Mesenchymal stem cell (in vitro differentiated cells and primary cell): ENCODE data around the gene ARID1B.

Source experiments
- DNase-seq: peaks from one replicate; pipeline ENCODE4 v3.0.0-alpha.2; 2013
- H2AFZ ChIP-seq: one replicate; pipeline ENCODE4 v1.6.1; 2013; ENCODE audit warnings: low read depth, mild to moderate bottlenecking, control low read depth, inconsistent platforms, low read length, moderate library complexity
- H2AK5ac ChIP-seq: 2 replicates; pipeline ENCODE4 v1.6.1; 2013; ENCODE audit warnings: low read length, moderate library complexity, mild to moderate bottlenecking, inconsistent platforms; ENCODE audit not compliant: severe bottlenecking
- H2BK120ac ChIP-seq: one replicate; pipeline ENCODE4 v1.6.1; 2013; ENCODE audit warnings: low read depth, mild to moderate bottlenecking, inconsistent platforms, low read length, moderate library complexity
- H2BK12ac ChIP-seq, 2 experiments: one replicate each; pipeline ENCODE4 v1.6.1; 2013; ENCODE audit warnings: inconsistent platforms in 2 of 2, low read length in 2 of 2, mild to moderate bottlenecking in 2 of 2, moderate library complexity in 2 of 2, control low read depth in 1 of 2
- H2BK15ac ChIP-seq: one replicate; pipeline ENCODE4 v1.6.1; 2013; ENCODE audit warnings: mild to moderate bottlenecking, low read depth, inconsistent platforms; ENCODE audit not compliant: poor library complexity, severe bottlenecking
- H2BK5ac ChIP-seq: 2 replicates; pipeline ENCODE4 v1.6.1; 2013; ENCODE audit warnings: low read depth, mild to moderate bottlenecking, low read length, control low read depth, inconsistent platforms; ENCODE audit not compliant: poor library complexity, severe bottlenecking
- H3K14ac ChIP-seq, 2 experiments: one replicate each; pipeline ENCODE4 v1.6.1; 2013; ENCODE audit warnings: inconsistent platforms in 2 of 2, low read length in 2 of 2, control low read depth in 1 of 2, mild to moderate bottlenecking in 1 of 2, moderate library complexity in 1 of 2
- H3K18ac ChIP-seq, 2 experiments: one replicate each; pipeline ENCODE4 v1.6.1; 2013; ENCODE audit warnings: inconsistent platforms in 2 of 2, low read length in 2 of 2, control low read depth in 1 of 2, low read depth in 1 of 2, mild to moderate bottlenecking in 1 of 2
- H3K23ac ChIP-seq, 2 experiments: one replicate each; pipeline ENCODE4 v1.6.1; 2013; ENCODE audit warnings: inconsistent platforms in 2 of 2, low read length in 2 of 2, mild to moderate bottlenecking in 2 of 2, moderate library complexity in 2 of 2, control low read depth in 1 of 2
- H3K27ac ChIP-seq: 2 replicates; pipeline ENCODE4 v1.5.1; 2013; ENCODE audit warnings: mild to moderate bottlenecking, moderate library complexity, low read length, control low read depth, inconsistent platforms; ENCODE audit not compliant: poor library complexity, severe bottlenecking
- H3K27me3 ChIP-seq, 2 experiments: 2 replicates each; pipeline versions ENCODE4 v1.6.1 to v1.7.0; 2013; ENCODE audit warnings: low read length in 2 of 2, mild to moderate bottlenecking in 2 of 2, moderate library complexity in 2 of 2, control low read depth in 1 of 2, inconsistent platforms in 1 of 2; ENCODE audit not compliant: control insufficient read depth in 1 of 2, insufficient read depth in 1 of 2
- H3K36me3 ChIP-seq, 2 experiments: 2 replicates each; pipeline versions ENCODE4 v1.6.1 to v1.7.0; 2013; ENCODE audit warnings: low read length in 2 of 2, control low read depth in 1 of 2, inconsistent platforms in 1 of 2, low read depth in 1 of 2, mild to moderate bottlenecking in 1 of 2; ENCODE audit not compliant: insufficient read depth in 2 of 2, control insufficient read depth in 1 of 2
- H3K4ac ChIP-seq, 2 experiments: one replicate each; pipeline ENCODE4 v1.6.1; 2013; ENCODE audit warnings: inconsistent platforms in 2 of 2, low read length in 2 of 2, mild to moderate bottlenecking in 2 of 2, moderate library complexity in 2 of 2, control low read depth in 1 of 2, low read depth in 1 of 2
- H3K4me1 ChIP-seq: 2 replicates; pipeline ENCODE4 v1.6.1; 2013; ENCODE audit warnings: low read depth, low read length, control low read depth; ENCODE audit not compliant: control insufficient read depth, insufficient read depth
- H3K4me2 ChIP-seq: 2 replicates; pipeline ENCODE4 v1.6.1; 2013; ENCODE audit warnings: low read length, mild to moderate bottlenecking, inconsistent platforms; ENCODE audit not compliant: poor library complexity, severe bottlenecking
- H3K4me3 ChIP-seq, 2 experiments: 2 replicates each; pipeline versions ENCODE4 v1.5.1 to v1.7.0; 2013; ENCODE audit warnings: low read length in 2 of 2, mild to moderate bottlenecking in 2 of 2, control low read depth in 1 of 2, low read depth in 1 of 2; ENCODE audit not compliant: insufficient read depth in 1 of 2
- H3K79me1 ChIP-seq: replicated peaks from 2 replicates; pipeline ENCODE4 v1.6.1; 2013; ENCODE audit warnings: mild to moderate bottlenecking, control low read depth, low read length, inconsistent platforms; ENCODE audit not compliant: poor library complexity, severe bottlenecking
- H3K9ac ChIP-seq: 2 replicates; pipeline ENCODE4 v1.7.0; 2013; ENCODE audit warnings: mild to moderate bottlenecking, low read length, moderate library complexity
- H3K9me3 ChIP-seq: 2 replicates; pipeline ENCODE4 v1.7.0; 2013; ENCODE audit warnings: mild to moderate bottlenecking, low read length; ENCODE audit not compliant: control insufficient read depth
- H4K8ac ChIP-seq: one replicate; pipeline ENCODE4 v1.6.1; 2013; ENCODE audit warnings: inconsistent platforms, mild to moderate bottlenecking, low read length, moderate library complexity
- H4K91ac ChIP-seq: one replicate; pipeline ENCODE4 v1.6.1; 2013; ENCODE audit warnings: mild to moderate bottlenecking, low read length, inconsistent platforms
- WGBS: methylation state at CpG from one replicate; pipeline ENCODE4 v1.1.7; 2013; ENCODE audit warnings: mixed read lengths; 5-methylcytosine and 5-hydroxymethylcytosine counted together

ARID1B gene

DNA sequence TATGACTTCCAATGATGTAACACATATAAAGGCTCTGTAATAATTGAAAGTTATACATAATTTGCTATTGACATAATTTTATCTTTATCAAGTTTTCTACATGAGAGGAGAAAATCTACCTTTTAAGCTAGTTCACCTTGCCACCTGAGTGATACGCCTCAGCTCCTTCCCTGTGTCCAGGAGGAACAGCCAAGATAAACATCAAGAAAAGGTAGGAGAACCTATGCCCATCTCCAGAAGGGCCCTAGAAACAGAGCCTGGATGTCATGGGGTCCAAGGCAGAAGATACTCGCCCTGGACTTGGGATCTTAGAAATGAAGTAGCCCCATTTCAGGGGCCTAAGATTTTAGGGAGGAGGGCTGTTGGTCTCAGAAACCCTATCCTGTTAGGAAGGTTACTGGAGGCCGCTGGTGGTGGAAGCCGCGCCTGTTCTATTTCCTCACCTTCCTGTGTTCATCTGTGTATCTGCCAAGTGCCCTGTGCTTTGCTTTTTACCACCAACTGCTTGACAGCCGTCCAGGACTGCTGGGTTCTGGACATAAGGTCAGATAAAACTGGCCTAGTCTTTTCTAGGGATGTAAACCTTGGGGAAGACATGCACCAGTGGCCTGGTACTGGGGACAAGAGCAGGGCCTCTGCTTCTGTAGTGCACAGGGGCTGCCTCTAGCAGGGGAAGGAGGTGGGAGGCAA lies 178.5 kb downstream of the ARID1B start:
- H3K23ac ChIP-seq = no peak overlapping the region
- no peak overlapping the region for H3K14ac ChIP-seq
- H3K4me2 ChIP-seq = peak overlapping the region; percentile 6
- H3K27me3 ChIP-seq = no peaks in the 10 kb centered on the region
- peak overlapping the region; percentile 67 for H2AK5ac ChIP-seq
- H2BK12ac ChIP-seq = no peak overlapping the region
- no peaks in the 10 kb centered on the region for H3K9me3 ChIP-seq
- H2BK15ac ChIP-seq = no peak overlapping the region
- peaks cover 13% of the 10 kb centered on the region for H3K4me1 ChIP-seq
- no peak overlapping the region for H2AFZ ChIP-seq
- no peak overlapping the region for H3K27ac ChIP-seq
- H3K36me3 ChIP-seq = peaks cover 0 to 7% of the 10 kb centered on the region in 2 experiments
- DNase-seq = no peak
- H3K4ac ChIP-seq = no peak overlapping the region
- H4K8ac ChIP-seq = peak overlapping the region; percentile 37
- no peak overlapping the region for H2BK5ac ChIP-seq
- H3K9ac ChIP-seq = no peak overlapping the region
- no peak overlapping the region for H4K91ac ChIP-seq
- no peak overlapping the region for H3K4me3 ChIP-seq
- peak overlapping the region; percentile 19 for H2BK120ac ChIP-seq
- 94% methylated on average over 6 of the region's 6 CpGs for WGBS
- peak overlapping the region in 1 of 2 experiments; percentile 43 for H3K18ac ChIP-seq
- peaks cover 19% of the 10 kb centered on the region for H3K79me1 ChIP-seq

DNA sequence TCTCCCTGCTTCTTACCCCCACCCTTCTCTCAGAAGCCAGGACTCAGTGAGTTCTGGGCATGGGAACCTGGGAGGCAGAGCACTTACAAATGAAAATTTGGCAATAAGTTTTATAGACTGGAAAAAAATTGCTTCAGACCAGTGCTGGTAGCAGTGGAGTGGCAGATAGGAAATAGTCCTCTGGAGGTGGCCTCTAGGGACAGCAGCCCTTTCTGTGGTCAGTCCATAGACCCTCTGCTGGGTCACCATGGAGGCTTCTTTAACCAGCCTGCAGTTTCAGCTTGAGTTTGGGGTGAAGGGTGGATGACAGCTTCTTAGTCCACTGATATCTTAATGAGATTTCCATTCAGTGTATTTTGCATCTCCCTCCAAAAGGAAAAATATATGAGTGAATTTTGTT lies 179.1 kb downstream of the ARID1B start:
- H2BK5ac ChIP-seq = no peak overlapping the region
- H3K9me3 ChIP-seq = no peaks in the 10 kb centered on the region
- no peak overlapping the region for H2BK120ac ChIP-seq
- H2AFZ ChIP-seq = no peak overlapping the region
- H2BK12ac ChIP-seq = no peak overlapping the region
- H3K18ac ChIP-seq = no peak overlapping the region
- H3K23ac ChIP-seq = no peak overlapping the region
- H3K27ac ChIP-seq = no peak overlapping the region
- H3K14ac ChIP-seq = no peak overlapping the region
- H2AK5ac ChIP-seq = no peak overlapping the region
- H3K4me2 ChIP-seq = no peak overlapping the region
- H2BK15ac ChIP-seq = no peak overlapping the region
- no peak for DNase-seq
- H4K91ac ChIP-seq = no peak overlapping the region
- peaks cover 0 to 8% of the 10 kb centered on the region in 2 experiments for H3K36me3 ChIP-seq
- no peak overlapping the region for H3K4me3 ChIP-seq
- H4K8ac ChIP-seq = no peak overlapping the region
- H3K4me1 ChIP-seq = peaks cover 15% of the 10 kb centered on the region
- H3K79me1 ChIP-seq = peaks cover 22% of the 10 kb centered on the region
- no peak overlapping the region for H3K9ac ChIP-seq
- H3K4ac ChIP-seq = no peak overlapping the region
- no peaks in the 10 kb centered on the region for H3K27me3 ChIP-seq

DNA sequence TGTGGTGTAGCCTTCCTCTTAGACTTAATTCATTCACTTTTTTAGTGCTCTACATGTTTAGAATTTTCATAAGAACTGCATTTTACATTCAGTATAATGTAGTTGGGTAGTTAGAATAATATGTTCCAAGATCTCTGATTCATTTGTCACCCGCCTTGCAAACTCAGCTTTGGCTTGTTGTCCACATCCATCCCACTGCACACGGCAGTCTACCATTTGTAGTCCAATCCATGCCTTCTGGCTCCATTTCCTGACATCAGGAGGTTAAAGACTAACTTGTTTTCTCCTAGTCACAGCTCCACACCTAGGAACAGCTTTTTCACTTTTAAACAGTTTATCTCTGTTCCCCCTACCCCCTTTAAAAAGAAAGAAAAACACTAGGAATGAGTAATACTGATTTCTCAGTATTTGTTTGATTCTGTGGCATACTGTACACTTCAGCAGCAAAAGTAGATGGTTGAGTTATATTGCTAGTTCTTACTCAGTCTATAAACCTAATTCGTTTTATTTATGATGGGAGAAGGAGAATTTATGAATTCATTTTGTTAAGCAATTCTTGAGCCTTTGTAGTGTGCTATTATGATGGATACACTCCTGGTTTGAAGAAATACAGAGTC lies 180.9 kb downstream of the ARID1B start:
- Histone ChIP-seq H2BK15ac (no peak overlapping the region), H2BK5ac (no peak overlapping the region), H3K4me1 (peaks cover 10% of the 10 kb centered on the region), H3K9ac (peak overlapping the region; percentile 44), H3K27ac (no peak overlapping the region), H3K27me3 (no peaks in the 10 kb centered on the region), H3K9me3 (no peaks in the 10 kb centered on the region), H4K91ac (no peak overlapping the region), H2AK5ac (no peak overlapping the region), H3K79me1 (peaks cover 28% of the 10 kb centered on the region), H2AFZ (no peak overlapping the region), H3K14ac (no peak overlapping the region), H3K18ac (no peak overlapping the region), H3K4ac (no peak overlapping the region), H3K23ac (no peak overlapping the region), H2BK12ac (no peak overlapping the region), H2BK120ac (no peak overlapping the region), H4K8ac (no peak overlapping the region), H3K36me3 (peaks cover 0 to 11% of the 10 kb centered on the region in 2 experiments), H3K4me3 (peak overlapping the region in 1 of 2 experiments; percentile 12), H3K4me2 (no peak overlapping the region)
- 99% methylated on average over 3 of the region's 3 CpGs for WGBS
- DNase-seq = no peak

DNA sequence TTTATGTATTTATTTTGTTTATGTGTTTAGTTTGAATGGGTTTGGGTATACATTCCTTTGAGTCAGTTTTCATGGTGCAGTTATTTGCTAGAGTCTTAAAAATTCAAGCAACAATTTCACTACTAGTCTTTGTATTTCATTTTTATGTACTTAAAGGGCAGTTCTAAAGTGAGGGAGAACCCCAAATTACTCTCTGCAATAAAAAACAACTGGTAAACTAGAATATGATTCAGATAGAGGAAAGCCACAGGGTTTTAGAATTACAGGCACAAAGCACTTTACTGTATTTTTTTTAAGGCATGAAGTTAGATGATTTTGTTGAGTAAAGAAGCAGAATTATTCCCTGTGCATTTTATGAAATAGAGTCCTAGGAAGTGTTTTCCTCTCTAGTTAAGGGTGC lies 183.3 kb downstream of the ARID1B start:
- Histone ChIP-seq H4K91ac (no peak overlapping the region), H3K4ac (no peak overlapping the region), H2BK5ac (no peak overlapping the region), H2BK15ac (no peak overlapping the region), H3K14ac (no peak overlapping the region), H2AFZ (no peak overlapping the region), H3K36me3 (peaks cover 0 to 8% of the 10 kb centered on the region in 2 experiments), H2BK120ac (no peak overlapping the region), H3K4me2 (no peak overlapping the region), H3K9me3 (no peaks in the 10 kb centered on the region), H3K27me3 (no peaks in the 10 kb centered on the region), H3K18ac (no peak overlapping the region), H3K79me1 (peaks cover 30% of the 10 kb centered on the region), H2BK12ac (no peak overlapping the region), H3K27ac (no peak overlapping the region), H3K23ac (no peak overlapping the region), H3K4me1 (peaks cover 9% of the 10 kb centered on the region), H2AK5ac (no peak overlapping the region), H3K9ac (no peak overlapping the region), H4K8ac (no peak overlapping the region), H3K4me3 (no peak overlapping the region)
- DNase-seq = no peak
